Kidney (tissue), 22 donors: Measurements from ENCODE around the gene DDA1. TPM values are rescaled to one million over a fixed set of nuclear protein-coding genes. Genes with fewer than 3 reads are reported as not detected.

Source experiments
- DNase-seq, 5 donors: peaks; one replicate each; pipeline ENCODE4 v3.0.0-alpha.2; 2013 to 2020
- FAIRE-seq: peaks from 2 replicates; lab custom pipeline; 2012; peaks lifted over from hg19 to GRCh38; lab: Jason Lieb, UNC
- H3K27ac ChIP-seq, 2 donors: one replicate each; pipeline ENCODE4 v1.7.0; 2013; ENCODE audit warnings: low read depth in 2 of 2, low read length in 2 of 2, inconsistent platforms in 1 of 2
- H3K27me3 ChIP-seq: one replicate; pipeline ENCODE4 v1.7.1; 2013; ENCODE audit warnings: low read length, inconsistent platforms; ENCODE audit not compliant: control insufficient read depth, insufficient read depth
- H3K36me3 ChIP-seq, 3 donors: one replicate each; pipeline versions ENCODE4 v1.7.0 to v1.7.1; 2013; ENCODE audit warnings: low read length in 3 of 3, control low read depth in 1 of 3, inconsistent platforms in 1 of 3; ENCODE audit not compliant: insufficient read depth in 3 of 3, control insufficient read depth in 2 of 3
- H3K4me1 ChIP-seq, 3 donors: one replicate each; pipeline versions ENCODE4 v1.7.0 to v1.7.1; 2013; ENCODE audit warnings: low read length in 3 of 3, inconsistent platforms in 1 of 3, low read depth in 1 of 3; ENCODE audit not compliant: control insufficient read depth in 2 of 3, insufficient read depth in 2 of 3
- H3K4me3 ChIP-seq, 3 donors: one replicate each; pipeline versions ENCODE4 v1.7.0 to v1.8.1; 2013; ENCODE audit warnings: low read length in 3 of 3, control low read depth in 1 of 3, inconsistent platforms in 1 of 3
- H3K9ac ChIP-seq, 3 donors: one replicate each; pipeline versions ENCODE4 v1.7.0 to v1.7.1; 2013; ENCODE audit warnings: low read length in 3 of 3, control low read depth in 1 of 3, inconsistent platforms in 1 of 3
- H3K9me3 ChIP-seq, 3 donors: one replicate each; pipeline versions ENCODE4 v1.7.0 to v1.7.1; 2013; ENCODE audit warnings: low read length in 3 of 3, control low read depth in 1 of 3, inconsistent platforms in 1 of 3; ENCODE audit not compliant: control insufficient read depth in 2 of 3, insufficient read depth in 1 of 3
- intact Hi-C: fragments of 100-400 bp; cut with DNase I; formaldehyde crosslinking; loops from one replicate; pipeline ENCODE4 v1.11.1; 2022
- long read RNA-seq, 10 donors: library from polyadenylated mRNA in 1 of 10; unstranded in 1 of 10; transcript quantifications; one replicate each; pipeline ENCODE4 v2.0.0 and lab custom pipeline, GENCODE V29; 2021 to 2026
- polyA plus RNA-seq: library from polyadenylated mRNA; stranded (reverse); fragments of 350-450 nt; fragmentation: Illumina TruSeq; extraction: RNeasy Lipid Tissue Mini Kit (QIAGEN cat#74804); gene quantifications from one replicate; pipeline ENCODE4 v1.2.3, GENCODE V29; 2014; ENCODE audit warnings: low read depth, low replicate concordance; ENCODE audit not compliant: insufficient read depth
- total RNA-seq: library from RNA; stranded (reverse); fragmentation: NEBNext Ultra II Directional; extraction: Animal tissue kit (Norgen Biotek cat#: 25700); gene quantifications from one replicate; pipeline ENCODE4 v1.2.1, GENCODE V29; 2021
- TF ChIP-seq, protein P1 (sequence below): IDR thresholded peaks from 3 replicates; pipeline ENCODE4 v1.5.1; 2012; ENCODE audit warnings: mild to moderate bottlenecking, moderate library complexity, borderline replicate concordance; ENCODE audit not compliant: insufficient read depth; ENCODE audit errors: extremely low read depth
- donor health status: control.
- donor health status: control.
- donor health status: control.
- donor health status: control.
- donor health status: control.
- donor health status: DM: yes; HTN: yes; CAD: no.
- donor health status: Normal renal cell carcinoma (clear cell type).

DDA1 gene
- total RNA-seq (27.7 TPM), polyA plus RNA-seq (35.9 TPM)
- long read RNA-seq, donor 1, full-length matches to known transcripts: 22 of 22 reads
- long read RNA-seq, donor 1, partial matches to known transcripts: 0 of 22 reads
- long read RNA-seq, donor 1, other reads (novel, unspliced or antisense): 0 of 22 reads
- long read RNA-seq, donor 2, full-length matches to known transcripts: 30 of 30 reads
- long read RNA-seq, donor 2, partial matches to known transcripts: 0 of 30 reads
- long read RNA-seq, donor 2, other reads (novel, unspliced or antisense): 0 of 30 reads
- long read RNA-seq, donor 3, full-length matches to known transcripts: 28 of 65 reads
- long read RNA-seq, donor 3, partial matches to known transcripts: 37 of 65 reads
- long read RNA-seq, donor 3, other reads (novel, unspliced or antisense): 0 of 65 reads
- long read RNA-seq, donor 4, full-length matches to known transcripts: 13 of 13 reads
- long read RNA-seq, donor 4, partial matches to known transcripts: 0 of 13 reads
- long read RNA-seq, donor 4, other reads (novel, unspliced or antisense): 0 of 13 reads
- long read RNA-seq, donor 5: 0 reads
- long read RNA-seq, donor 6, full-length matches to known transcripts: 22 of 22 reads
- long read RNA-seq, donor 6, partial matches to known transcripts: 0 of 22 reads
- long read RNA-seq, donor 6, other reads (novel, unspliced or antisense): 0 of 22 reads
- long read RNA-seq, donor 7, full-length matches to known transcripts: 16 of 33 reads
- long read RNA-seq, donor 7, partial matches to known transcripts: 0 of 33 reads
- long read RNA-seq, donor 7, other reads (novel, unspliced or antisense): 17 of 33 reads
- long read RNA-seq, donor 8, full-length matches to known transcripts: 24 of 24 reads
- long read RNA-seq, donor 8, partial matches to known transcripts: 0 of 24 reads
- long read RNA-seq, donor 8, other reads (novel, unspliced or antisense): 0 of 24 reads
- long read RNA-seq, donor 9, full-length matches to known transcripts: 11 of 11 reads
- long read RNA-seq, donor 9, partial matches to known transcripts: 0 of 11 reads
- long read RNA-seq, donor 9, other reads (novel, unspliced or antisense): 0 of 11 reads
- long read RNA-seq, donor 10, full-length matches to known transcripts: 17 of 17 reads
- long read RNA-seq, donor 10, partial matches to known transcripts: 0 of 17 reads
- long read RNA-seq, donor 10, other reads (novel, unspliced or antisense): 0 of 17 reads

GRCh38 chr19:17309198-17309964 is at the start of gene DDA1:
DDA1 (plus strand) TSS chr19:17309563; CDS start chr19:17309655, 92 bp downstream.
- TF ChIP-seq, protein P1, sequence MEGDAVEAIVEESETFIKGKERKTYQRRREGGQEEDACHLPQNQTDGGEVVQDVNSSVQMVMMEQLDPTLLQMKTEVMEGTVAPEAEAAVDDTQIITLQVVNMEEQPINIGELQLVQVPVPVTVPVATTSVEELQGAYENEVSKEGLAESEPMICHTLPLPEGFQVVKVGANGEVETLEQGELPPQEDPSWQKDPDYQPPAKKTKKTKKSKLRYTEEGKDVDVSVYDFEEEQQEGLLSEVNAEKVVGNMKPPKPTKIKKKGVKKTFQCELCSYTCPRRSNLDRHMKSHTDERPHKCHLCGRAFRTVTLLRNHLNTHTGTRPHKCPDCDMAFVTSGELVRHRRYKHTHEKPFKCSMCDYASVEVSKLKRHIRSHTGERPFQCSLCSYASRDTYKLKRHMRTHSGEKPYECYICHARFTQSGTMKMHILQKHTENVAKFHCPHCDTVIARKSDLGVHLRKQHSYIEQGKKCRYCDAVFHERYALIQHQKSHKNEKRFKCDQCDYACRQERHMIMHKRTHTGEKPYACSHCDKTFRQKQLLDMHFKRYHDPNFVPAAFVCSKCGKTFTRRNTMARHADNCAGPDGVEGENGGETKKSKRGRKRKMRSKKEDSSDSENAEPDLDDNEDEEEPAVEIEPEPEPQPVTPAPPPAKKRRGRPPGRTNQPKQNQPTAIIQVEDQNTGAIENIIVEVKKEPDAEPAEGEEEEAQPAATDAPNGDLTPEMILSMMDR: no peak
- Histone ChIP-seq H3K27me3 (no peaks in the 10 kb centered on the region), H3K36me3 (peaks cover 0 to 6% (median 2%) of the 10 kb centered on the region in 3 donors), H3K27ac (peak within 1 kb of the TSS in 1 of 2 donors; percentile 57), H3K9me3 (no peaks in the 10 kb centered on the region), H3K4me1 (peaks cover 0 to 30% (median 6%) of the 10 kb centered on the region in 3 donors), H3K4me3 (peak within 1 kb of the TSS; percentile 80 to 87 (median 81)), H3K9ac (peak within 1 kb of the TSS; percentile 67 to 68 (median 68))
- FAIRE-seq (peak; percentile 99), DNase-seq (peak; percentile 99 to 100 (median 100))
- intact Hi-C loops: no loop called here

DNA sequence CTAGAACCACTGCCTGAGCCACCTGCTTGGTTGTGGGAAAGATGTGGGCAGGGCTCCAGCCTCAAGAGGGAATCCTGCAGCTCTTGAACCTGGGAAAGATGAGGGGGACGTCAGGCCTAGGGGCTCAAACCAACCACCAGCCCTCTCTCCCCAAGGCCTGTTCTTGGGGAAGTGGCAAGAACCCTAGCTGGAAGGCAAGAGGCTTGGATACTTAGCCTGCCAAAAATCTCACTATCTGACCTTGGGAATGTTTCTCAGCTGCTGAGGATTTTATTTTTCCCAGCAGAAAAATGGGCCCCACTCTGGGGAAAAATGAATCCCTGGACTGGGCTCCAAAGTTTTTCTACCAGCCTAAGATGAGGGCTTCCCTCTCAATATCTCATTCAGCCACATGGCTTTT is 49.4 kb upstream of the DDA1 start:
- H3K27ac ChIP-seq: no peak overlapping the region
- no peaks in the 10 kb centered on the region for H3K36me3 ChIP-seq
- no peak overlapping the region for H3K9ac ChIP-seq
- no peak overlapping the region for H3K4me3 ChIP-seq
- H3K9me3 ChIP-seq: peaks cover 0 to 9% (median 0%) of the 10 kb centered on the region in 3 donors
- TF ChIP-seq, protein P1: no peak
- DNase-seq (no peak), FAIRE-seq (no peak)
- intact Hi-C loops: no loop called here
- peaks cover 0 to 2% (median 0%) of the 10 kb centered on the region in 3 donors for H3K4me1 ChIP-seq
- no peaks in the 10 kb centered on the region for H3K27me3 ChIP-seq

GRCh38 chr19:17260842-17261325 is 48.5 kb upstream of the DDA1 start:
- TF ChIP-seq, protein P1: peak; percentile 88
- Histone ChIP-seq H3K36me3 (no peaks in the 10 kb centered on the region), H3K9ac (no peak overlapping the region), H3K9me3 (peaks cover 0 to 9% (median 0%) of the 10 kb centered on the region in 3 donors), H3K4me1 (peaks cover 0 to 2% (median 0%) of the 10 kb centered on the region in 3 donors), H3K4me3 (no peak overlapping the region), H3K27ac (no peak overlapping the region), H3K27me3 (no peaks in the 10 kb centered on the region)
- FAIRE-seq (no peak), DNase-seq (peak; percentile 80 to 92 (median 85))
- intact Hi-C loops: no loop called here
